ENCODE measurements around the gene NPAS3.

Gene NPAS3

GRCh38 chr14:33103489-33103888 is 164.8 kb downstream of the NPAS3 start:
- DNase-seq (ENCODE audit: low read depth) = no peak
- no peak overlapping the region for H3K4me3 ChIP-seq (ENCODE audit: low read depth, low read length)
- no peak for TF ChIP-seq CTCF (IDR thresholded peaks at IDR 0.05; ENCODE audit: low read depth, low read length, missing control alignments)
- in situ Hi-C loops (cut with HindIII; ENCODE audit: low sequenced_read_pairs) = no loop called here

- no peak for TF ChIP-seq CTCF (IDR thresholded peaks at IDR 0.05; ENCODE audit: low read depth, low read length, missing control alignments)
- in situ Hi-C loops (cut with HindIII; ENCODE audit: low sequenced_read_pairs) = no loop called here
- no peak overlapping the region for H3K4me3 ChIP-seq (ENCODE audit: low read depth, low read length)
- no peak for DNase-seq (ENCODE audit: low read depth)
These were observed 165.3 kb downstream of the NPAS3 start for GRCh38 chr14:33103966-33104365.

DNA sequence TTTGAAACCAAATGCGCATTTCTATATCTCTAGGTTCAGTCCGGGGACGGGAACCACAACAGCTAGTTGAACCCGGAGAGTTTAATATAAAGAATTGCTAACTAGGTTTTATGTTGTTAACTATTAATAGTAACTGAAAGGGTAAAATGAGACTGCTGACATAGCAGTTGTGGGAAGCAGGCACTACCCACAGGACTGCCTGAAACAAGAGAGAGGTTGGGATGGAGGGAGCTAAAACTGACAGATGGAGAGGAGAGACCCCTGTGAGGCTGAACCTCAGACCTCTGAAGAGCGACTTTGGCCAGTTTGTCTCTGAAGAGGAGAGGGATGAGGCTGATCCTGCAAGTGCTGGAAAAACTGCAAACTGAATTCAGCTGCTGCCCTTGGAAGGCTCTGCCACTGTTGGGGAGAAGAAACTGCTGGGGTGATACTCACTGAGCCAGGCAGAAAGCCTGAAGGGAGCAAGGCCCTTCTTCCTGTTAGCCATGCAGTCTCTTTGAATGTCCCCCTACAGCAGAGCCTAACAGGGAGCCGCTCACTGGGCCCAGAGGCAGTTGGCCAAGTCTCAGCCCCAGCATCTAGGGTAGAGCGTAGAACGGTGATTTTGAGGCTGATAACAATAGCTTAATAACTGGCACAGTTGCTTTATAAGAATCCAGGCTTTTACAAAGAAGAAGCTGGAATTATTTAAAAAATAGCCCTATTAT is 172.2 kb downstream of the NPAS3 start:
- no peak for TF ChIP-seq CTCF (IDR thresholded peaks at IDR 0.05; ENCODE audit: low read depth, low read length, missing control alignments)
- no peak overlapping the region for H3K4me3 ChIP-seq (ENCODE audit: low read depth, low read length)
- in situ Hi-C loops (cut with HindIII; ENCODE audit: low sequenced_read_pairs) = no loop called here
- DNase-seq (ENCODE audit: low read depth) = no peak

DNA sequence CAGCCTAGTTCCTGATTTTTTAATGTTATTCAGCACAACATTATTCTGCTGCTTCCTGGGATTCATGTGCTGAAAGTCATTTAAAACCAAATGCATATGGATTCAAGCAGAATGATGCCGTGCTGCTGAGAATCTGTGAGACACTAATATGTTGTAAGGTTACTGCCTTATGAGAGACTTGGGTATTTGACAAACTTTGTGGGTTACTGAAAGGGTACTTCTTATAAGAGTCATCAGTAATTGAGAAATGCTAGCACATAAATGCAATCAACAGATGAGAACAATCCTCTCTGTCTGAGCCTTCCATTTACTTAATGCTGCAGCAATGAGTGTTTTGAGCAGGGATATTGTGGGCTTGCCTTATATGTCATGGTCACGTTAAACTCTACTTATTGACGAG is 175.7 kb downstream of the NPAS3 start:
- in situ Hi-C loops (cut with HindIII; ENCODE audit: low sequenced_read_pairs) = no loop called here
- no peak for DNase-seq (ENCODE audit: low read depth)
- no peak overlapping the region for H3K4me3 ChIP-seq (ENCODE audit: low read depth, low read length)
- no peak for TF ChIP-seq CTCF (IDR thresholded peaks at IDR 0.05; ENCODE audit: low read depth, low read length, missing control alignments)

GRCh38 chr14:33118668-33119067 is 180.0 kb downstream of the NPAS3 start:
- no peak for TF ChIP-seq CTCF (IDR thresholded peaks at IDR 0.05; ENCODE audit: low read depth, low read length, missing control alignments)
- no peak for DNase-seq (ENCODE audit: low read depth)
- in situ Hi-C loops (cut with HindIII; ENCODE audit: low sequenced_read_pairs) = no loop called here
- H3K4me3 ChIP-seq (ENCODE audit: low read depth, low read length) = no peak overlapping the region

DNA sequence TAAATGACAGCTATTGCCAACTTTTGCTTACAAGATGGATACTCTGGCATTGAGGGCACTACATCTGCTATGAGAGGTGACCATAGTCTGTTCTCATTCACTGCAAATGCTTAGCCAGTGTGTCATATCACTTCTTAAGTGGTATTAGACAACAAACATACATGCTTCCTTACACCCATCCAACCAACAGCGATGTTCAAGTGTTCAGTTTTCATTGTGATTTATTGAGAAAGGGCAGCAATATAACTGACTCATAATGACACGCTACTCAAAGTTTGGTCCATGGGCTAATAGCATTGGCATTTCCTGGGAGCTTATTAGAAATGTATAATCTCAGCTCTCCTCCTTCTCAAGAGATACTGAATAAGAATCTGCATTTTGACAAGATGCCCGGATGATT is 181.7 kb downstream of the NPAS3 start:
- TF ChIP-seq CTCF (IDR thresholded peaks at IDR 0.05; ENCODE audit: low read depth, low read length, missing control alignments) = no peak
- no peak overlapping the region for H3K4me3 ChIP-seq (ENCODE audit: low read depth, low read length)
- DNase-seq (ENCODE audit: low read depth) = no peak
- in situ Hi-C loops (cut with HindIII; ENCODE audit: low sequenced_read_pairs) = loop anchor here (5.0 kb wide), 1 partner anchor 37 kb away; no protein-coding TSS in a partner anchor

All from astrocyte of the cerebellum (primary cell).